PC-3 (cell line): ENCODE measurements around the gene TEX30. TPM values are rescaled to one million over a fixed set of nuclear protein-coding genes. Genes with fewer than 3 reads are reported as not detected.

ENCODE experiments used
- ATAC-seq: fragments of 200-7000 bp; cut with Tn5 transposase; 2 replicates; pipeline ENCODE4 v1.9.1; 2020; ENCODE audit warnings: mild to moderate bottlenecking, moderate library complexity
- Bru-seq: library from RNA; stranded (reverse); fragments of 400-500 nt; gene quantifications from one replicate; lab custom pipeline; 2021; lab: Mats Ljungman, UMichigan
- BruChase-seq, 2 experiments: library from RNA; stranded (reverse); fragments of 400-500 nt; gene quantifications; one replicate each; lab custom pipeline; 2021; lab: Mats Ljungman, UMichigan
- BruUV-seq: library from RNA; stranded (reverse); fragments of 400-500 nt; replicated peaks from 2 replicates; lab custom pipeline; 2021; lab: Mats Ljungman, UMichigan
- CTCF ChIA-PET: fragments of 300-600 bp; sonication (Branson Sonifier 250); formaldehyde crosslinking; loops from one replicate; lab custom pipeline; 2022; ENCODE audit warnings: antibody characterized with exemption; lab: Charles Lee
- POLR2A ChIA-PET: fragments of 300-600 bp; sonication (Branson Sonifier 250); formaldehyde crosslinking; loops from one replicate; lab custom pipeline; 2022; ENCODE audit warnings: antibody characterized with exemption; ENCODE audit not compliant: unreplicated experiment; lab: Charles Lee
- DNase-seq: peaks from one replicate; pipeline ENCODE4 v3.0.0-alpha.2; 2015
- H2AFZ ChIP-seq: fragments of 300-600 bp; sonication (generic); 2 replicates; pipeline ENCODE4 v1.6.0; 2016; ENCODE audit warnings: antibody characterized with exemption, low read length
- H3F3A ChIP-seq: fragments of 300-600 bp; sonication (generic); one replicate; pipeline ENCODE4 v1.6.0; 2017; ENCODE audit warnings: antibody characterized with exemption, low read length, control low read depth, mild to moderate bottlenecking; ENCODE audit not compliant: unreplicated experiment
- H3K27ac ChIP-seq: fragments of 300-600 bp; sonication (generic); 2 replicates; pipeline ENCODE4 v1.5.1; 2016; ENCODE audit warnings: mild to moderate bottlenecking, low read length
- H3K27me3 ChIP-seq: fragments of 300-600 bp; sonication (generic); 2 replicates; pipeline ENCODE4 v1.6.1; 2016; ENCODE audit warnings: low read length, mixed read lengths
- H3K36me3 ChIP-seq: fragments of 300-600 bp; sonication (generic); 2 replicates; pipeline ENCODE4 v1.6.1; 2016; ENCODE audit warnings: low read depth, mixed run types, low read length, mixed read lengths
- H3K4me1 ChIP-seq: fragments of 300-600 bp; sonication (generic); 2 replicates; pipeline ENCODE4 v1.5.1; 2016; ENCODE audit warnings: low read length; ENCODE audit not compliant: insufficient read depth
- H3K4me2 ChIP-seq: fragments of 300-600 bp; sonication (generic); 2 replicates; pipeline ENCODE4 v1.6.0; 2016; ENCODE audit warnings: low read length
- H3K4me3 ChIP-seq: fragments of 300-600 bp; sonication (generic); 2 replicates; pipeline ENCODE4 v1.5.1; 2016; ENCODE audit warnings: mild to moderate bottlenecking, low read length, mixed read lengths
- H3K79me2 ChIP-seq: fragments of 300-600 bp; sonication (generic); 2 replicates; pipeline ENCODE4 v1.6.1; 2017; ENCODE audit warnings: low read length, mixed read lengths
- H3K9ac ChIP-seq: fragments of 300-600 bp; sonication (generic); 2 replicates; pipeline ENCODE4 v1.6.0; 2016; ENCODE audit warnings: mild to moderate bottlenecking, low read length
- H3K9me2 ChIP-seq: fragments of 300-600 bp; sonication (generic); replicated peaks from 2 replicates; pipeline ENCODE4 v1.6.1; 2016; ENCODE audit warnings: mixed run types, low read length, mixed read lengths
- H3K9me3 ChIP-seq: fragments of 300-600 bp; sonication (generic); 2 replicates; pipeline ENCODE4 v1.6.1; 2016; ENCODE audit warnings: low read length, mixed read lengths
- H4K20me1 ChIP-seq: fragments of 300-600 bp; sonication (generic); 2 replicates; pipeline ENCODE4 v1.6.1; 2016; ENCODE audit warnings: low read length, mixed read lengths
- CTCF ChIP-seq: fragments of 300-600 bp; sonication (generic); conservative IDR thresholded peaks from 2 replicates; pipeline ENCODE4 v1.5.1; 2017; ENCODE audit warnings: antibody characterized with exemption, low read depth, mild to moderate bottlenecking, low read length
- EZH2 ChIP-seq: fragments of 300-600 bp; sonication (generic); IDR thresholded peaks from one replicate; pipeline ENCODE4 v1.6.1; 2017; ENCODE audit warnings: antibody characterized with exemption, mild to moderate bottlenecking, low read length; ENCODE audit not compliant: unreplicated experiment
- EZH2phosphoT487 ChIP-seq: fragments of 300-600 bp; sonication (generic); IDR thresholded peaks from 2 replicates; pipeline ENCODE4 v1.6.1; 2018; ENCODE audit warnings: mild to moderate bottlenecking, antibody characterized with exemption, low read length, borderline replicate concordance
- intact Hi-C: fragments of 100-400 bp; cut with micrococcal nuclease; formaldehyde crosslinking; loops from 2 replicates; pipeline ENCODE4 v1.9.0; 2023
- long read RNA-seq: library from polyadenylated mRNA; unstranded; transcript quantifications from one replicate; pipeline ENCODE4 v2.0.0, GENCODE V29; 2021; ENCODE audit not compliant: unreplicated experiment
- total RNA-seq: library from RNA; depleted of rRNA; stranded (reverse); fragments of >200 nt; gene quantifications from 2 replicates; pipeline ENCODE4 v1.2.3, GENCODE V29; 2014; rRNA removed

TEX30 gene
- total RNA-seq: 15.3 and 16.7 TPM in 2 replicates
- percentile 61 among the genes with signal in this experiment for Bru-seq, nascent RNA
- BruChase-seq, experiment 1, labeled RNA remaining after a 6-hour chase: percentile 76 among the genes with signal in this experiment
- percentile 70 among the genes with signal in this experiment for BruChase-seq, experiment 2, labeled RNA remaining after a 2-hour chase
- long read RNA-seq, transcript TEX30-202 (5 exons, 1,038 nt): minor isoform, 5 of 30 reads
- long read RNA-seq, transcript TEX30-206 (6 exons, 1,165 nt): major isoform, 10 of 30 reads
- long read RNA-seq, partial matches to known transcripts: 4 of 30 reads
- long read RNA-seq, other reads (novel, unspliced or antisense): 11 of 30 reads

GRCh38 chr13:102773441-102774213 is at the start of gene TEX30:
TSS of gene TEX30 (minus strand) at chr13:102773786. CDS start at chr13:102770026, 3,760 bp downstream.
- H3K4me2 ChIP-seq: peak within 1 kb of the TSS; percentile 82
- POLR2A ChIA-PET: interaction anchor here (0.6 kb wide), 1 partner anchor 129 kb away, joined by 3 read pairs; no protein-coding TSS in a partner anchor
- H3K4me1 ChIP-seq: peaks cover 17% of the 10 kb centered on the region
- intact Hi-C loops: loop anchor here (1.0 to 5.0 kb wide), 3 partner anchors 25 to 73 kb away; partner anchors contain the start of genes BIVM, ERCC5 and POGLUT2
- H3K27ac ChIP-seq: no peak within 1 kb of the TSS
- peak; percentile 84 for DNase-seq
- no peaks in the 10 kb centered on the region for H3K36me3 ChIP-seq
- TSS peak; percentile 98 for BruUV-seq
- peak within 1 kb of the TSS; percentile 86 for H3K9ac ChIP-seq
- no peaks in the 10 kb centered on the region for H3K9me2 ChIP-seq
- TF ChIP-seq EZH2phosphoT487 (no peak), CTCF (no peak), EZH2 (no peak)
- no peaks in the 10 kb centered on the region for H3K9me3 ChIP-seq
- ATAC-seq: peak; percentile 96
- H3K27me3 ChIP-seq: no peaks in the 10 kb centered on the region
- H3K4me3 ChIP-seq: peak within 1 kb of the TSS; percentile 92
- H4K20me1 ChIP-seq: no peaks in the 10 kb centered on the region
- H3K79me2 ChIP-seq: peaks cover 31% of the 10 kb centered on the region
- CTCF ChIA-PET: no interaction called here
- H3F3A ChIP-seq: no peaks in the 10 kb centered on the region
- peak within 1 kb of the TSS; percentile 81 for H2AFZ ChIP-seq

GRCh38 chr13:102817907-102818306 is 44.3 kb upstream of the TEX30 start:
- intact Hi-C loops: no loop called here

More at GRCh38 chr13:102817907-102818306, 44.3 kb upstream of the TEX30 start:
- CTCF ChIA-PET: no interaction called here
- Histone ChIP-seq H2AFZ (no peak overlapping the region), H3K36me3 (no peaks in the 10 kb centered on the region), H3K27me3 (no peaks in the 10 kb centered on the region), H3K9me3 (no peaks in the 10 kb centered on the region), H3K27ac (no peak overlapping the region), H3K4me1 (no peaks in the 10 kb centered on the region), H3K4me2 (no peak overlapping the region), H3K4me3 (no peak overlapping the region), H3K9me2 (no peaks in the 10 kb centered on the region), H4K20me1 (no peaks in the 10 kb centered on the region), H3K9ac (no peak overlapping the region), H3K79me2 (0 out of 2 replicates have a peak, but pooled peaks cover 4% of the 10 kb centered on the region), H3F3A (no peaks in the 10 kb centered on the region)
- no peak for ATAC-seq
- no peak for DNase-seq
- BruUV-seq: no TSS peak
- TF ChIP-seq EZH2 (no peak), EZH2phosphoT487 (no peak), CTCF (no peak)
- POLR2A ChIA-PET: no interaction called here
